GM12878 (cell line): ENCODE results near the gene ANKS1A.

Experiments
- SMC3 ChIP-seq: IDR thresholded peaks from 2 replicates; pipeline ENCODE4 v1.6.1; 2011; ENCODE audit warnings: low read length, improper control_type of control experiment, borderline replicate concordance
- TAF1 ChIP-seq: IDR thresholded peaks from 2 replicates; pipeline ENCODE4 v1.6.1; 2011; ENCODE audit warnings: mild to moderate bottlenecking, low read depth, low read length, borderline replicate concordance
- TF ChIP-seq, protein P1 (sequence below), 3 experiments: IDR thresholded peaks in 2 of 3; conservative IDR thresholded peaks in 1 of 3; 2 replicates each; pipeline ENCODE4 v1.5.1; 2011; ENCODE audit warnings: low read depth in 3 of 3, low read length in 3 of 3, mild to moderate bottlenecking in 3 of 3, control low read depth in 2 of 3, moderate library complexity in 2 of 3, inconsistent platforms in 1 of 3, mixed read lengths in 1 of 3; ENCODE audit not compliant: control insufficient read depth in 2 of 3, insufficient read depth in 1 of 3; ENCODE audit errors: extremely low read depth in 1 of 3
- TF ChIP-seq, protein P2 (sequence below): fragments of 450-650 bp; IDR thresholded peaks from 2 replicates; pipeline ENCODE4 v1.6.1; 2014; ENCODE audit warnings: mild to moderate bottlenecking
- TF ChIP-seq, protein P3 (sequence below): IDR thresholded peaks from 2 replicates; pipeline ENCODE4 v1.6.1; 2012; ENCODE audit warnings: low read length, inconsistent platforms

DNA sequence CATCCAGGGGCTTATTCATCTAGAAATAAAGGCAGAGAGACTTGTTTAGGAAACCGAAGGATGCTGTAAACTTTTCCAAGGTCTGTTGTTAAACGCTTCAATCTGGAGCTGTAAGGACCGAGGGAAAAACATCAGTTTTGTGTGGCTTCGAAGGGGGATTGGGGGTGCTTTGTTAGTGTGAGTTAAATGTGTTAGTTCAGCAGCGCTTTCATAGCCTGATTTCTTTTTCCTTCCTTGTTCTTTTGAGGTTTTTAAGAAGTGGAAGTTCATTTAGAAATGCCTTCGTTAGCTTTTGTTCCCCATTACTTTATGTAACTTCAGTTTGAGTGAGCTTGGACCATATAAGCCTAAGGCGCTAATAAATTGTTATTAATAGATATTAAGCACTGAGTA, 1.5 kb downstream of the ANKS1A start:
- TF ChIP-seq TAF1 (no peak), SMC3 (no peak)
- TF ChIP-seq, protein P1, sequence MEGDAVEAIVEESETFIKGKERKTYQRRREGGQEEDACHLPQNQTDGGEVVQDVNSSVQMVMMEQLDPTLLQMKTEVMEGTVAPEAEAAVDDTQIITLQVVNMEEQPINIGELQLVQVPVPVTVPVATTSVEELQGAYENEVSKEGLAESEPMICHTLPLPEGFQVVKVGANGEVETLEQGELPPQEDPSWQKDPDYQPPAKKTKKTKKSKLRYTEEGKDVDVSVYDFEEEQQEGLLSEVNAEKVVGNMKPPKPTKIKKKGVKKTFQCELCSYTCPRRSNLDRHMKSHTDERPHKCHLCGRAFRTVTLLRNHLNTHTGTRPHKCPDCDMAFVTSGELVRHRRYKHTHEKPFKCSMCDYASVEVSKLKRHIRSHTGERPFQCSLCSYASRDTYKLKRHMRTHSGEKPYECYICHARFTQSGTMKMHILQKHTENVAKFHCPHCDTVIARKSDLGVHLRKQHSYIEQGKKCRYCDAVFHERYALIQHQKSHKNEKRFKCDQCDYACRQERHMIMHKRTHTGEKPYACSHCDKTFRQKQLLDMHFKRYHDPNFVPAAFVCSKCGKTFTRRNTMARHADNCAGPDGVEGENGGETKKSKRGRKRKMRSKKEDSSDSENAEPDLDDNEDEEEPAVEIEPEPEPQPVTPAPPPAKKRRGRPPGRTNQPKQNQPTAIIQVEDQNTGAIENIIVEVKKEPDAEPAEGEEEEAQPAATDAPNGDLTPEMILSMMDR (IDR thresholded peaks at IDR 0.05 in 2 of 3, conservative IDR thresholded peaks at IDR 0.05 in 1 of 3; ENCODE audit: control insufficient read depth in 2 of 3, extremely low read depth in 1 of 3, insufficient read depth in 1 of 3, low read depth in 3 of 3, low read length in 3 of 3), result no peak
- TF ChIP-seq, protein P2, sequence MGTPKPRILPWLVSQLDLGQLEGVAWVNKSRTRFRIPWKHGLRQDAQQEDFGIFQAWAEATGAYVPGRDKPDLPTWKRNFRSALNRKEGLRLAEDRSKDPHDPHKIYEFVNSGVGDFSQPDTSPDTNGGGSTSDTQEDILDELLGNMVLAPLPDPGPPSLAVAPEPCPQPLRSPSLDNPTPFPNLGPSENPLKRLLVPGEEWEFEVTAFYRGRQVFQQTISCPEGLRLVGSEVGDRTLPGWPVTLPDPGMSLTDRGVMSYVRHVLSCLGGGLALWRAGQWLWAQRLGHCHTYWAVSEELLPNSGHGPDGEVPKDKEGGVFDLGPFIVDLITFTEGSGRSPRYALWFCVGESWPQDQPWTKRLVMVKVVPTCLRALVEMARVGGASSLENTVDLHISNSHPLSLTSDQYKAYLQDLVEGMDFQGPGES, result no peak
- TF ChIP-seq, protein P3, sequence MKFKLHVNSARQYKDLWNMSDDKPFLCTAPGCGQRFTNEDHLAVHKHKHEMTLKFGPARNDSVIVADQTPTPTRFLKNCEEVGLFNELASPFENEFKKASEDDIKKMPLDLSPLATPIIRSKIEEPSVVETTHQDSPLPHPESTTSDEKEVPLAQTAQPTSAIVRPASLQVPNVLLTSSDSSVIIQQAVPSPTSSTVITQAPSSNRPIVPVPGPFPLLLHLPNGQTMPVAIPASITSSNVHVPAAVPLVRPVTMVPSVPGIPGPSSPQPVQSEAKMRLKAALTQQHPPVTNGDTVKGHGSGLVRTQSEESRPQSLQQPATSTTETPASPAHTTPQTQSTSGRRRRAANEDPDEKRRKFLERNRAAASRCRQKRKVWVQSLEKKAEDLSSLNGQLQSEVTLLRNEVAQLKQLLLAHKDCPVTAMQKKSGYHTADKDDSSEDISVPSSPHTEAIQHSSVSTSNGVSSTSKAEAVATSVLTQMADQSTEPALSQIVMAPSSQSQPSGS, result no peak
